ENCODE measurements around the gene HDLBP.

- TF ChIP-seq CTCF (conservative IDR thresholded peaks at IDR 0.05) (no peak), EZH2 (IDR thresholded peaks at IDR 0.05; ENCODE audit: low read depth) (no peak)
These were observed 5.8 kb downstream of the HDLBP start for GRCh38 chr2:241309684-241310117.

All from PC-9 (cell line).